Trophoblast cell (in vitro differentiated cells and primary cell): Measurements from ENCODE around the gene KLHL18. TPM values are rescaled to one million over a fixed set of nuclear protein-coding genes. Genes with fewer than 3 reads are reported as not detected.

Experiments
- DNase-seq, 2 donors: peaks; one replicate each; pipeline ENCODE4 v3.0.0-alpha.2; 2016
- H2AFZ ChIP-seq: 2 replicates; pipeline ENCODE4 v1.6.1; 2013; ENCODE audit warnings: low read length, moderate library complexity, mild to moderate bottlenecking; ENCODE audit not compliant: insufficient read depth, poor library complexity
- H2AK5ac ChIP-seq: 2 replicates; pipeline ENCODE4 v1.6.1; 2013; ENCODE audit warnings: mild to moderate bottlenecking, low read length
- H2BK120ac ChIP-seq: 2 replicates; pipeline ENCODE4 v1.6.1; 2013; ENCODE audit warnings: low read length, mild to moderate bottlenecking, moderate library complexity; ENCODE audit not compliant: insufficient read depth, poor library complexity
- H2BK12ac ChIP-seq: 2 replicates; pipeline ENCODE4 v1.6.1; 2013; ENCODE audit warnings: mild to moderate bottlenecking, low read length, moderate library complexity
- H2BK5ac ChIP-seq: 2 replicates; pipeline ENCODE4 v1.6.1; 2013; ENCODE audit warnings: low read length, low read depth, moderate library complexity, mild to moderate bottlenecking; ENCODE audit not compliant: poor library complexity
- H3K14ac ChIP-seq: 2 replicates; pipeline ENCODE4 v1.6.1; 2013; ENCODE audit warnings: mild to moderate bottlenecking, low read length
- H3K18ac ChIP-seq: 2 replicates; pipeline ENCODE4 v1.6.1; 2013; ENCODE audit warnings: mild to moderate bottlenecking, low read length
- H3K23ac ChIP-seq: 2 replicates; pipeline ENCODE4 v1.6.1; 2013; ENCODE audit warnings: low read length
- H3K27ac ChIP-seq: 2 replicates; pipeline ENCODE4 v1.5.1; 2013; ENCODE audit warnings: low read depth, mild to moderate bottlenecking, inconsistent platforms, low read length, moderate library complexity
- H3K27me3 ChIP-seq: 2 replicates; pipeline ENCODE4 v1.6.1; 2013; ENCODE audit warnings: inconsistent platforms, mild to moderate bottlenecking, low read length, moderate library complexity; ENCODE audit not compliant: insufficient read depth
- H3K36me3 ChIP-seq, 2 experiments: 1 replicate in 1 of 2; 2 replicates in 1 of 2; pipeline ENCODE4 v1.6.1; 2013; ENCODE audit warnings: low read length in 2 of 2, mild to moderate bottlenecking in 2 of 2, moderate library complexity in 1 of 2; ENCODE audit not compliant: insufficient read depth in 2 of 2, control insufficient read depth in 1 of 2
- H3K4ac ChIP-seq: 2 replicates; pipeline ENCODE4 v1.6.1; 2013; ENCODE audit warnings: low read depth, mild to moderate bottlenecking, low read length, moderate library complexity
- H3K4me1 ChIP-seq, 2 experiments: 1 replicate in 1 of 2; 2 replicates in 1 of 2; pipeline ENCODE4 v1.6.1; 2013; ENCODE audit warnings: low read length in 2 of 2, mild to moderate bottlenecking in 2 of 2, moderate library complexity in 1 of 2; ENCODE audit not compliant: insufficient read depth in 2 of 2, control insufficient read depth in 1 of 2
- H3K4me2 ChIP-seq: 2 replicates; pipeline ENCODE4 v1.6.1; 2013; ENCODE audit warnings: inconsistent platforms, mild to moderate bottlenecking, low read length, moderate library complexity
- H3K4me3 ChIP-seq: 2 replicates; pipeline ENCODE4 v1.5.1; 2013; ENCODE audit warnings: mild to moderate bottlenecking, low read depth, low read length, inconsistent platforms
- H3K79me1 ChIP-seq: one replicate; pipeline ENCODE4 v1.6.1; 2013; ENCODE audit warnings: low read length
- H3K79me2 ChIP-seq: 2 replicates; pipeline ENCODE4 v1.6.1; 2013; ENCODE audit warnings: low read length, mild to moderate bottlenecking; ENCODE audit not compliant: control insufficient read depth, insufficient read depth, poor library complexity
- H3K9ac ChIP-seq: 2 replicates; pipeline ENCODE4 v1.6.1; 2013; ENCODE audit warnings: mild to moderate bottlenecking, low read length
- H3K9me3 ChIP-seq: 2 replicates; pipeline ENCODE4 v1.6.1; 2013; ENCODE audit warnings: low read depth, mild to moderate bottlenecking, control low read depth, inconsistent platforms, low read length; ENCODE audit not compliant: insufficient read depth
- H4K12ac ChIP-seq: 2 replicates; pipeline ENCODE4 v1.6.1; 2013; ENCODE audit warnings: low read depth, mild to moderate bottlenecking, low read length, moderate library complexity
- H4K8ac ChIP-seq: 2 replicates; pipeline ENCODE4 v1.6.1; 2013; ENCODE audit warnings: low read depth, mild to moderate bottlenecking, low read length, moderate library complexity
- H4K91ac ChIP-seq: one replicate; pipeline ENCODE4 v1.6.1; 2013; ENCODE audit warnings: low read depth, mild to moderate bottlenecking, low read length, moderate library complexity
- whole genome bisulfite sequencing: extraction: QIAGEN DNeasy Blood & Tissue Kit; methylation state at CpG from one replicate; pipeline ENCODE4 v1.1.7; 2013; ENCODE audit warnings: missing lambda C conversion rate; ENCODE audit not compliant: insufficient read length, insufficient coverage; ENCODE audit errors: extremely low coverage; 5-methylcytosine and 5-hydroxymethylcytosine counted together
- polyA plus RNA-seq: library from polyadenylated mRNA; stranded (reverse); fragments of 200-250 nt; gene quantifications from 2 replicates; pipeline ENCODE4 v1.2.3, GENCODE V29; 2013

The KLHL18 gene
- polyA plus RNA-seq: 10.8 and 11.0 TPM in 2 replicates

GRCh38 chr3:47282424-47283192, at the start of gene KLHL18, which contains the start of gene KIF9:
Gene KLHL18, plus strand, starts transcription at chr3:47282944. Its CDS starts 22 bp downstream, at chr3:47282966.
Gene KIF9, minus strand, starts transcription at chr3:47282799. Its CDS starts 5,425 bp downstream, at chr3:47277374.
- H2AK5ac ChIP-seq: no peak within 1 kb of the TSS
- no peaks in the 10 kb centered on the region for H3K27me3 ChIP-seq
- peak within 1 kb of the TSS; percentile 79 for H3K4me2 ChIP-seq
- peak within 1 kb of the TSS; percentile 91 for H4K8ac ChIP-seq
- peak within 1 kb of the TSS; percentile 99 for H3K4me3 ChIP-seq
- H3K4me1 ChIP-seq: peaks cover 9 to 10% of the 10 kb centered on the region in 2 experiments
- H3K36me3 ChIP-seq: peaks cover 0 to 3% of the 10 kb centered on the region in 2 experiments
- peak within 1 kb of the TSS; percentile 96 for H4K91ac ChIP-seq
- WGBS: no CpG with 5 or more reads among the region's 82 CpGs
- peak within 1 kb of the TSS; percentile 54 for H2BK12ac ChIP-seq
- H4K12ac ChIP-seq: peak within 1 kb of the TSS; percentile 92
- H3K14ac ChIP-seq: peak within 1 kb of the TSS; percentile 91
- peak within 1 kb of the TSS; percentile 97 for H2BK120ac ChIP-seq
- H3K9ac ChIP-seq: peak within 1 kb of the TSS; percentile 88
- H2BK5ac ChIP-seq: peak within 1 kb of the TSS; percentile 81
- H2AFZ ChIP-seq: peak within 1 kb of the TSS; percentile 89
- H3K9me3 ChIP-seq: no peaks in the 10 kb centered on the region
- peak; percentile 91 to 97 for DNase-seq
- H3K79me2 ChIP-seq: peaks cover 8% of the 10 kb centered on the region
- peaks cover 7% of the 10 kb centered on the region for H3K79me1 ChIP-seq
- no peak within 1 kb of the TSS for H3K23ac ChIP-seq
- peak within 1 kb of the TSS; percentile 81 for H3K27ac ChIP-seq
- peak within 1 kb of the TSS; percentile 84 for H3K18ac ChIP-seq
- H3K4ac ChIP-seq: peak within 1 kb of the TSS; percentile 76

DNA sequence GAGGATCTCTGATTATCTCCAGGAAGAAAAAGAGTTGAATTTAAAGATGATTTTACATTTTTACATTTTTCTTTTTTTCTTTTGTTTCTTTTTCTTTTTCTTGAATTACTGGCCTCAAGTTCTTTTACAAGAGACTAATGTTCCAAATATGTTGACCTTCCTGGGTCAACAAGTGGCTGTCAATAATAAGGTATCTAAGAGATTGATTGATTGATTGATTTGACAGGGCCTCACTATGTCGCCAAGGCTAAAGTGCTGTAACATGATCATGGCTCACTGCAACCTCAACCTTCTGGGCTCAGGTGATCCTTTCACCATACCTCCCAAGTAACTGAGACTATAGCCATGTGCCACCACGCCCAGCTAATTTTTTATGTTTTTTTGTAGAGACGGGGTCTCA, 44.7 kb upstream of the KLHL18 start:
- H4K91ac ChIP-seq: no peak overlapping the region
- H3K4ac ChIP-seq: no peak overlapping the region
- no peak overlapping the region for H3K23ac ChIP-seq
- no peaks in the 10 kb centered on the region for H3K27me3 ChIP-seq
- H4K12ac ChIP-seq: no peak overlapping the region
- WGBS: no CpG with 5 or more reads among the region's 3 CpGs
- no peaks in the 10 kb centered on the region for H3K36me3 ChIP-seq
- no peak overlapping the region for H3K27ac ChIP-seq
- H3K4me1 ChIP-seq: peaks cover 0 to 7% of the 10 kb centered on the region in 2 experiments
- no peak overlapping the region for H3K18ac ChIP-seq
- no peaks in the 10 kb centered on the region for H3K9me3 ChIP-seq
- no peaks in the 10 kb centered on the region for H3K79me2 ChIP-seq
- no peak overlapping the region for H3K9ac ChIP-seq
- H3K4me2 ChIP-seq: no peak overlapping the region
- H2BK120ac ChIP-seq: no peak overlapping the region
- H3K14ac ChIP-seq: no peak overlapping the region
- no peak overlapping the region for H4K8ac ChIP-seq
- no peak overlapping the region for H2BK12ac ChIP-seq
- no peak overlapping the region for H2AFZ ChIP-seq
- no peaks in the 10 kb centered on the region for H3K79me1 ChIP-seq
- no peak for DNase-seq
- H3K4me3 ChIP-seq: no peak overlapping the region
- no peak overlapping the region for H2BK5ac ChIP-seq
- no peak overlapping the region for H2AK5ac ChIP-seq

DNA sequence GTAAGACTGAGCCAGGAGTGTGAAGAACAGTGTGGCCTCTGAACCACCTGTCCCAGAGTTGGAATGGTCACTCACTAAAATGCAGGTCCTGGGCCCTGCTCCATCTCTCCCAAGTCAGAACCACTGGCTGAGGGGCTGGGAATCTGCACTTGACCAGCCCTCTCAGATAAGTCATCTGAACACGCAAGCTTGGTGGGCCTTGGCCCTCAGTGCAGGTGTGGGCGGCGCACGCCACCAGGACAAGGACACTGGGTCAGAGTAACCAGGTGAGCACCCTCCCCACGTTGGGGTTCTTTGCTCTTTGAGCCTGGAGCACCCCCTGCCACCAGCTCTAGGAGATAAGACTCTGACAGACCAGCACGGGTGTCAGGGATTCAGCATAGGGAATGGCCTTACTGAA, 42.8 kb upstream of the KLHL18 start:
- Histone ChIP-seq H2AK5ac (no peak overlapping the region), H2BK12ac (no peak overlapping the region), H3K4me3 (no peak overlapping the region), H3K27ac (no peak overlapping the region), H3K9ac (no peak overlapping the region), H3K14ac (no peak overlapping the region), H2BK5ac (no peak overlapping the region), H4K12ac (no peak overlapping the region), H3K79me2 (no peaks in the 10 kb centered on the region), H4K8ac (no peak overlapping the region), H3K18ac (no peak overlapping the region), H4K91ac (no peak overlapping the region), H3K23ac (no peak overlapping the region), H3K9me3 (no peaks in the 10 kb centered on the region), H2BK120ac (no peak overlapping the region), H3K79me1 (no peaks in the 10 kb centered on the region), H3K27me3 (no peaks in the 10 kb centered on the region), H3K4me2 (no peak overlapping the region), H3K36me3 (no peaks in the 10 kb centered on the region), H2AFZ (no peak overlapping the region), H3K4ac (no peak overlapping the region), H3K4me1 (peaks cover 0 to 7% of the 10 kb centered on the region in 2 experiments)
- no CpG with 5 or more reads among the region's 6 CpGs for WGBS
- DNase-seq: no peak

DNA sequence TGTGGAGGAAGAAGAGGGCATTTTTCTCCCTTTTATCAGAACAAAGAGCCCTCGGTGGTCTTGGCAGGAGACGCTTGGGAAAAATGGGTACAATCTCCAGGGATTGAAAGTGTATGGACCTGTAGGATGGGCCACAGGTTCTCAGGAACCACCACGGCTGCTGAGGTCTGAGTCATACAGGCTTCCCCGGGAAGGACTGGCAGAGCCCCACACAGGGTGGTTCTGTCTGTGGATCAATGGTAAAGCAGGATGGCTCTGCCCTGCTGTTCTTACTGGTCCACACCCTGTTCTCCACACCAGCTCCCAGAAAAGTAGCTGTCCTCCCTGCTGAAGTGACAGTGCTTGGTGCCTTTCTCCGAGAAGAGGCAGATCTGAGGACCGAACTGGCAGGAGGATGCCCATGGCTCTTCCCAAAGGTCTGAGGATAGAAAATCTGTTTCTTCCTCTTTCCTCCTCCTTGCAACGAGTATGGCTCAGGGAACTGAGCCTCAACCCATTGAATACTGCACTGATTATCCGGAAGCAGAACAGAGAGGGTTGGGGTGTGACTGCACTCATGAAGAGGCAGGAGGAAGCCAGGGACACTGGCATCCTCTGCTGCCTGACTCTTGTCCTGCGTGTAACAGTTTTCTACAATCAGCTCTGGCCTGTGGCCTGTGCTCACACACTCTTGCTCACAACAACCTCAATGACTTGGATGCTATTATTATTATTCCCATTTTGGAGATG, 39.2 kb upstream of the KLHL18 start:
- WGBS: no CpG with 5 or more reads among the region's 9 CpGs
- H2BK5ac ChIP-seq: no peak overlapping the region
- no peak overlapping the region for H2BK120ac ChIP-seq
- H2BK12ac ChIP-seq: no peak overlapping the region
- no peaks in the 10 kb centered on the region for H3K27me3 ChIP-seq
- DNase-seq: no peak
- no peak overlapping the region for H4K91ac ChIP-seq
- no peak overlapping the region for H3K23ac ChIP-seq
- H3K4me3 ChIP-seq: no peak overlapping the region
- H3K36me3 ChIP-seq: no peaks in the 10 kb centered on the region
- no peak overlapping the region for H3K9ac ChIP-seq
- H4K12ac ChIP-seq: no peak overlapping the region
- H3K9me3 ChIP-seq: peaks cover 2% of the 10 kb centered on the region
- H2AFZ ChIP-seq: no peak overlapping the region
- no peaks in the 10 kb centered on the region for H3K79me2 ChIP-seq
- no peaks in the 10 kb centered on the region for H3K79me1 ChIP-seq
- H3K18ac ChIP-seq: no peak overlapping the region
- no peaks in the 10 kb centered on the region for H3K4me1 ChIP-seq
- H3K4ac ChIP-seq: no peak overlapping the region
- no peak overlapping the region for H3K14ac ChIP-seq
- H3K4me2 ChIP-seq: no peak overlapping the region
- no peak overlapping the region for H3K27ac ChIP-seq
- no peak overlapping the region for H4K8ac ChIP-seq
- no peak overlapping the region for H2AK5ac ChIP-seq
